HG02763 (cell line): ENCODE measurements around the gene ZDBF2.
A peak's percentile ranks its signal among the peaks of the same experiment; 100 is the strongest.
"Not testable (repeated sequence)": the region's sequence is repeated elsewhere in the genome, so short reads cannot be mapped to it uniquely, and the experiment has no call there.

Experiments
- ATAC-seq: cut with Tn5 transposase; IDR thresholded peaks from one replicate; pipeline ENCODE4 v1.9.1; 2021; ENCODE audit warnings: mild to moderate bottlenecking, moderate library complexity; ENCODE audit not compliant: unreplicated experiment

ZDBF2 gene

GRCh38 chr2:206259376-206260187 lies 14.9 kb upstream of the ZDBF2 start:
- ATAC-seq = no peak

- ATAC-seq = no peak
These were observed 14.1 kb upstream of the ZDBF2 start for GRCh38 chr2:206260188-206261012.

- ATAC-seq = no peak
These were observed 10.4 kb upstream of the ZDBF2 start for GRCh38 chr2:206263959-206264603.

GRCh38 chr2:206266130-206267125 lies 8.0 kb upstream of the ZDBF2 start:
- no peak for ATAC-seq

- ATAC-seq = no peak
These were observed 6.9 kb upstream of the ZDBF2 start for GRCh38 chr2:206267567-206267966.

GRCh38 chr2:206271065-206271464 lies 3.4 kb upstream of the ZDBF2 start:
- no peak for ATAC-seq

- ATAC-seq = no peak
These were observed 558 bp upstream of the ZDBF2 start for GRCh38 chr2:206273905-206274304.

- peak; percentile 37 for ATAC-seq
These were observed 1.0 kb downstream of the ZDBF2 start for GRCh38 chr2:206275312-206276055.

- no peak for ATAC-seq
These were observed 1.9 kb downstream of the ZDBF2 start for GRCh38 chr2:206276169-206276942.

GRCh38 chr2:206277503-206277902 lies 3.0 kb downstream of the ZDBF2 start:
- no peak for ATAC-seq

- ATAC-seq = no peak
These were observed 8.3 kb downstream of the ZDBF2 start for GRCh38 chr2:206282746-206283145.

- ATAC-seq = no peak
These were observed 12.7 kb downstream of the ZDBF2 start for GRCh38 chr2:206287197-206287596.

GRCh38 chr2:206289391-206289790 lies 14.9 kb downstream of the ZDBF2 start:
- no peak for ATAC-seq

GRCh38 chr2:206296128-206296527 lies 21.7 kb downstream of the ZDBF2 start:
- no peak for ATAC-seq

GRCh38 chr2:206299608-206300007 lies 25.1 kb downstream of the ZDBF2 start:
- not testable (repeated sequence) for ATAC-seq

GRCh38 chr2:206305523-206306245 lies 31.2 kb downstream of the ZDBF2 start:
- no peak for ATAC-seq

- ATAC-seq = no peak
These were observed 36.6 kb downstream of the ZDBF2 start for GRCh38 chr2:206311026-206311425.

GRCh38 chr2:206316141-206316540 lies 41.7 kb downstream of the ZDBF2 start:
- no peak for ATAC-seq
